NCI-H187 (cell line): ENCODE results near the gene DHRS7C.

Source experiments
- DNase-seq, 2 experiments: peaks; one replicate each; lab custom pipeline; 2025; lab: John Stamatoyannopoulos, UW

The DHRS7C gene

DNA sequence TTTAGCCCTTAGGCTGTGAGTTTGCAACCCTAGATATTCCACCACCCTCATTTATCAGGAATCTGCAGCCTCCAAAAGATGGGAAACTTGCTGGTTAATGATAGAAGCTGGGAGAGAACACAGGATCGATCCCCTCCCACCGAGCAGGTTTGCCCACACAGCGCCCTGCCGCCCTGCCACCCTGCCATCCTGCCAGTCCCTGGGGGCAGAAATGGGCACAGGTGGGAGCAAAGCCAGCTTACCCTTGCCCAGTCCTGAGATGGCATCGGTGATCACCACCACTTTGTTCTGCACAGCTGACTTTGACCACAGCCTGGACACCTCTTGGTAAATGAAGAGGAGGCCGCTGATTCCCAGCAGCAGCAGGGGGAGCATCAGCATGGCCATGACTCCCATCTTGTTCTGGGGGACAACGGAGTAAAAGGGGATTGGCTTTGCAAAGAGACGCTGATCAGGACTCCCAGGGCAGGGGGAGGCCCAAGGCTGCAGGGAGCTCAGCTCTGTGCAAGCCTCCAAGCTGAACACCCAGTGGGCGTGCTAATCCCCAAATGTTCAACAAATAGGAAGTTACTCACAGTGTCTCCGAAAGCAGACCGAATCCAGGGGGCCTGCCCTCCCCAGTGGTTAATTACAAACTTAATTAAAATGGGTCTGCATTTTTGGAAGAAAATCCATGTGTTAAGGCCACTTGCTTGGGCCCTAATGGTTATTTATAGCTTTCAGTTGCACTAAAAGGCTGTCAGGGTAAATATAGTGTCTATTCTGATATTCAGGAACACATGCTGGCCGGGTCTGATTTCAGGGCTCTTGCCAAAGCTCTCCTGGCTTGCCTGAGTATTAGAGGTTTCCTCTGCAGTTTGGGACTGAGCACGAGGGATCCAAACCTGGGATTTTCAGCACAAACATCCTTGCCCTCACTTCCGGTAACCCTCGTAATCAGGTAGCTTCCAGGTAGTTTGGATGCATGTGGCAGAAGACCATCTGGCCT lies at the start of gene DHRS7C:
Gene DHRS7C, minus strand, starts transcription at position 704 of the 988 bp plus-strand sequence. Its CDS starts 308 bp downstream, at position 396.
- DNase-seq: no peak

DNA sequence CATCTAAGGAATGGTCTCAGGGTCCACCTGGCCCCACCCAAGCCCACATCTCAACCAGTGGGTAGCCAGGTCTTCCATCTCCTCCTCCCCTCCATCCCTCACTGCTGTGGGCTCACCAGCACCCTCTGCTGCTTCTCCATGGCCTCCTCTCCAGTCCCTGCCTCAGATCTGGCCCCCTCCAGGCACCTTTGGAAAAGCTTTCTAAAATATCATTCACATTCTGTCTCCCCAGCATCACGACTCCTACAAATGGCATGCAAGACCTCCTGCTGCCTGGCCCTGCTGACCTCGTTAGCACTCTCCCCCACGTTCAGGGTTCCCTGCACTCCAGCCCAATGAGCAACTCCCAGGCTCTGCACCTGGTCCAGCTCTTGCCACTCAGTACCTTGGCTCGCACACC lies 48.0 kb upstream of the DHRS7C start:
- no peak for DNase-seq

GRCh38 chr17:9837551-9838471 lies 46.4 kb upstream of the DHRS7C start:
- DNase-seq: no peak

DNA sequence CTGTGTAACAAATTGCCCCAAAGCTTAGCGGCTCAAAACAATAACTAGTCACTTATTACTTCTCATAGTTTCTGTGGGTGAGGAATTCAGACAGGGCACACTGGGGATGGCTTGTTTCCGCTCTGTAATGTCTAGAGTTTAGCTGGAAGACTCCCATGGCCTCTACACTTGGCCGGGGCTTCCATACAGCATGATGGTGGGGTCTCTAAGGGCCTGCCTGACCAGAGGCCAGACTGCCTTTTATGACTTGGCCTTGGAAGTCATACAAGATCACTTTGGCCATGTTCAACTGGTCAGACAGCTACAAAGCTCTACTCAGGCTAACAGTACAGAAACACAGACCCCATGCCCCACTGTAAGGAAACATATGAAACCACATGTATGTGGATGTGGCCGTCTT lies 42.5 kb upstream of the DHRS7C start:
- no peak for DNase-seq

GRCh38 chr17:9830711-9831110 lies 39.3 kb upstream of the DHRS7C start:
- DNase-seq: no peak

- no peak for DNase-seq
These were observed 38.0 kb upstream of the DHRS7C start for GRCh38 chr17:9829343-9829742.

- DNase-seq: no peak
These were observed 37.2 kb upstream of the DHRS7C start for GRCh38 chr17:9828296-9829295.

- DNase-seq: no peak
These were observed 34.3 kb upstream of the DHRS7C start, which contains the start of gene GLP2R for GRCh38 chr17:9825641-9826150. Gene GLP2R (plus strand): TSS chr17:9825924. CDS start chr17:9826064, 140 bp downstream.

DNA sequence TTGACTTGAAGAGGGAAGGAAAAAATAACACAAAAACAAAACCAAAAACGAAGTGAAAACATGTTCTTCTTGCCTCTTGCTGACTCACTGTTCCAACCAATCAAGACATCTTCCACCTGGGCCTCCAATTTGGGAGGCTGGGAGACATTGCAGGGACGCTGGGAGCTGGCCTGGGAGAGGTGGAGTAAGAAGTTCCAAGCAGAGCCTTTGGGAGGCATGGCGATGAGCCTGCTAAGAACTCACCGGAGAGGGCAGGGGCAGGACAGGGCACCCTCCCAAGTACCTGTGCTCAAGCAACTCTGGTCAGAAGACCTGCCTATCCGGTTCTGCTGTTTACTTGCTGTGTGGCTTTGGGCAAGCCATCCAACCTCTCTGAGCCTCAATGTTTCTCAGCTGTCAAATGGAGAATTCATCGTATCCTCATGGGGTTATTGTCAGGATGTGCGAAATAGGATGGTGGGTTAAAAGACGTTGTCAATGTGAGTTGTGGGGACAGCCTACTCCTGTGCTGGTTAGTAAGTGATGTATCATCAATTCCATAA lies 33.5 kb upstream of the DHRS7C start:
- no peak for DNase-seq

DNA sequence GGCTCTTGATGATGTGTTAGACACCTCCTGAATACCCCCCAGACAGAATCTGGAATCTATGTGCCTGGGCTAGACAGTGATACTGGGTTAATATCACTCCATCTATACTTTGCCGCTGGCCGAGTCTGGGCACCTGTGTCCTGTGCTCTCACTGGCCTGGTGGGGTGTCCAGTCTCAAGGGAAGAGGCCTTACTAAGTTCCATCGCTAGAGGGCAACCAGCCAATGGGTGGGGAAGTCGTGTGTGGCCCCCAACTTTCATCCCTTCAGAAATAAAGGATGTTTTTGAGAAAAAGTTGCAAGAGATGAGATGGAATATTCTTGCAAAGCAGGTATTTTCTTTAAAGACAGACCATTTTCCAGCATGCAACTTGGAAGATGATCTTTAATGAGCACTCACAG lies 32.7 kb upstream of the DHRS7C start:
- no peak for DNase-seq

GRCh38 chr17:9821921-9822320 lies 30.5 kb upstream of the DHRS7C start, which contains the start of gene GSG1L2:
Gene GSG1L2 (minus strand): TSS chr17:9822079. CDS start chr17:9822071, 8 bp downstream.
- no peak for DNase-seq

DNA sequence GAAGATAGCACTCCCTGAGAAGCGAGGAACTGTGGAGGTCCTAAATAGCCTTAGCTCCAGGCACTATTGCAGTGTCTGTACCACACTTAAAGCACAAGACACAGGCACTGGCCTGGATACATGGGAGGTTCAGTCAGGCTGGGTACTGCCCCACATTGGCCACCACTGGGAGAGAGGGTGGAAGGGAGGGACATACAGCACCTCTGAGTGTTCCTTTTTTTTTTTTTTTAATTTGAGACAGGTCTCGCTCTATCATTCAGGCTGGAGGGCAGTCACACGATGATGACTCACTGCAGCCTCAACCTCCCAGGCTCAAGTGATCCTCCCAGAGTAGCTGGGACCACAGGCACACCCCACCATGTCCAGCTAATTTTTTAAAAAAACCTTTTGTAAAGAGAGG lies 29.1 kb upstream of the DHRS7C start:
- no peak for DNase-seq

GRCh38 chr17:9818760-9819159 lies 27.4 kb upstream of the DHRS7C start:
- no peak for DNase-seq

GRCh38 chr17:9817086-9817485 lies 25.7 kb upstream of the DHRS7C start:
- DNase-seq: no peak

GRCh38 chr17:9816472-9816871 lies 25.1 kb upstream of the DHRS7C start:
- no peak for DNase-seq

GRCh38 chr17:9814337-9814945 lies 23.0 kb upstream of the DHRS7C start:
- DNase-seq: no peak

DNA sequence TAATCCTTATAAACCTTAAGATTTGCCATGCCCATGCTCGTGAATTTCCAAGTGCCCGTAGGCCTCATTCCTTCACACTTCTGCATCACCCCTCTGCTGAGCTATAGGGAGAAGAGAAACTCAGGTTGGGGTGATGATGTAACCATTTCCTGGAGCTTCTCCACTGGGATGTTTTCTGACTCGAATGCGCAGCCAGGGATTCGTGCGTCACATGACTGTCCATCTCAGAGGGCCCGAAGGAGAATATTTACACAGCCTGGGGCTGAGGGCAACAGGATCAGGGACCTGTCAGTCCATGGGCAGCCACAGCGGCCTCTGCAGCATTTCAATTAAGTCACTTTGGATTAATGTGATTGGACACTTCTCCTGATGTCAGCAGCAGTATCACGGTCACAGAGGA lies 21.8 kb upstream of the DHRS7C start:
- no peak for DNase-seq

- DNase-seq: no peak
These were observed 20.1 kb upstream of the DHRS7C start for GRCh38 chr17:9811537-9811936.

DNA sequence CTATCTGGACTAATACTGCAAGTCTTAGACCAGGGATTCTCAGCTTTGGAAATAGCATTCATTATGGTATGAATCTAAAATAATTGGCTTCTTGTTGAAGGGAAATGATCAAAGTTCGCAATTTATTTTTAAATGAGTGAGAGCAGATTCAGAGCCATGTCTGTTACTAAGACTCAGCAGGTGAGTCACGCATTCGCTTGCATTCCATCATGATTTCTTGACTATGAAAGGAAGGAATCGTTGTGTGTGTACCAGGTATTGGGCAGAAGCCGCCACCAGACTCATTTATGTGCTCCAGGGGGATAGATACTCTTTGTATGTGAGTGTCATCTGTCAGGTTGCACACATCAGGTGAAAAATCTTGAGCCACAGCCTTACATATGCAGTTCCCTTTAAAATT lies 19.7 kb upstream of the DHRS7C start:
- no peak for DNase-seq
